GM21825 (cell line): Measurements from ENCODE around the gene EAPP.
"Not testable (repeated sequence)": the region's sequence is repeated elsewhere in the genome, so short reads cannot be mapped to it uniquely, and the experiment has no call there.

Experiments
- ATAC-seq: cut with Tn5 transposase; IDR thresholded peaks from one replicate; pipeline ENCODE4 v1.9.1; 2021; ENCODE audit warnings: mild to moderate bottlenecking, moderate library complexity; ENCODE audit not compliant: unreplicated experiment

The EAPP gene

GRCh38 chr14:34539407-34540180, at the start of gene EAPP:
TSS of gene EAPP (minus strand) at chr14:34539701. CDS start at chr14:34539628, 73 bp downstream.
- ATAC-seq: peak; percentile 99

GRCh38 chr14:34583525-34583924, 44.0 kb upstream of the EAPP start:
- no peak for ATAC-seq

GRCh38 chr14:34582117-34582680, 42.7 kb upstream of the EAPP start:
- ATAC-seq: no peak

- ATAC-seq: no peak
These were observed 40.9 kb upstream of the EAPP start for GRCh38 chr14:34580381-34580780.

- ATAC-seq: no peak
These were observed 32.3 kb upstream of the EAPP start for GRCh38 chr14:34571771-34572170.

- no peak for ATAC-seq
These were observed 30.2 kb upstream of the EAPP start for GRCh38 chr14:34569750-34570149.

- ATAC-seq: no peak
These were observed 29.3 kb upstream of the EAPP start for GRCh38 chr14:34568803-34569202.

GRCh38 chr14:34562776-34563150, 23.3 kb upstream of the EAPP start:
- ATAC-seq: no peak

- not testable (repeated sequence) for ATAC-seq
These were observed 22.7 kb upstream of the EAPP start for GRCh38 chr14:34562037-34562775.

GRCh38 chr14:34556498-34556829, 17.0 kb upstream of the EAPP start:
- peak; percentile 61 for ATAC-seq

- peak; percentile 67 for ATAC-seq
These were observed 16.3 kb upstream of the EAPP start for GRCh38 chr14:34555583-34556497.

- no peak for ATAC-seq
These were observed 15.2 kb upstream of the EAPP start for GRCh38 chr14:34554540-34555250.

- ATAC-seq: not testable (repeated sequence)
These were observed 9.9 kb upstream of the EAPP start for GRCh38 chr14:34549276-34549966.

GRCh38 chr14:34548472-34548981, 9.0 kb upstream of the EAPP start:
- no peak for ATAC-seq

GRCh38 chr14:34547136-34547520, 7.6 kb upstream of the EAPP start:
- ATAC-seq: peak; percentile 28

- peak; percentile 61 for ATAC-seq
These were observed 7.0 kb upstream of the EAPP start for GRCh38 chr14:34546272-34547135.

- not testable (repeated sequence) for ATAC-seq
These were observed 919 bp upstream of the EAPP start for GRCh38 chr14:34540181-34541059.
